ENCODE results near the gene PIPOX. TPM values are rescaled to one million over a fixed set of nuclear protein-coding genes. Genes with fewer than 3 reads are reported as not detected.

PIPOX gene
- polyA plus RNA-seq, 3 donors = 0.30 to 0.56 TPM; not detected in 1

- H3K27me3 Mint-ChIP-seq (ENCODE audit: low read depth in 3 of 3) = peaks cover 3 to 8% (median 4%) of the 10 kb centered on the region in 3 donors
- H3K27ac ChIP-seq (ENCODE audit: low read depth in 1 of 2, low read length in 2 of 2) = no peak overlapping the region
- H3K79me2 ChIP-seq (ENCODE audit: insufficient read depth, low read length) = no peaks in the 10 kb centered on the region
- no peak overlapping the region for H3K27ac Mint-ChIP-seq
- no peak overlapping the region for H3K4me2 ChIP-seq (replicated peaks; ENCODE audit: extremely low read depth, low read length, poor library complexity, severe bottlenecking)
- no peaks in the 10 kb centered on the region for H3K36me3 Mint-ChIP-seq
- no peaks in the 10 kb centered on the region for H3K36me3 ChIP-seq (replicated peaks in 1 of 2; ENCODE audit: control insufficient read depth in 1 of 2, insufficient read depth in 2 of 2, low read length in 2 of 2)
- no peak for DNase-seq
- no peak overlapping the region for H3K4me3 ChIP-seq (replicated peaks in 1 of 3; ENCODE audit: low read depth in 2 of 3, low read length in 3 of 3)
- no peaks in the 10 kb centered on the region for H3K9me3 ChIP-seq (replicated peaks in 1 of 2; ENCODE audit: control insufficient read depth in 1 of 2, insufficient read depth in 1 of 2, low read length in 2 of 2)
- intact Hi-C loops (cut with micrococcal nuclease) = no loop called here
- no peak overlapping the region for H3K4me3 Mint-ChIP-seq
- H2AFZ ChIP-seq (ENCODE audit: insufficient read depth, low read depth, low read length, poor library complexity, severe bottlenecking) = no peak overlapping the region
- H3K27me3 ChIP-seq (ENCODE audit: control insufficient read depth in 2 of 2, insufficient read depth in 2 of 2, low read length in 2 of 2) = no peaks in the 10 kb centered on the region
- TF ChIP-seq, protein P1, sequence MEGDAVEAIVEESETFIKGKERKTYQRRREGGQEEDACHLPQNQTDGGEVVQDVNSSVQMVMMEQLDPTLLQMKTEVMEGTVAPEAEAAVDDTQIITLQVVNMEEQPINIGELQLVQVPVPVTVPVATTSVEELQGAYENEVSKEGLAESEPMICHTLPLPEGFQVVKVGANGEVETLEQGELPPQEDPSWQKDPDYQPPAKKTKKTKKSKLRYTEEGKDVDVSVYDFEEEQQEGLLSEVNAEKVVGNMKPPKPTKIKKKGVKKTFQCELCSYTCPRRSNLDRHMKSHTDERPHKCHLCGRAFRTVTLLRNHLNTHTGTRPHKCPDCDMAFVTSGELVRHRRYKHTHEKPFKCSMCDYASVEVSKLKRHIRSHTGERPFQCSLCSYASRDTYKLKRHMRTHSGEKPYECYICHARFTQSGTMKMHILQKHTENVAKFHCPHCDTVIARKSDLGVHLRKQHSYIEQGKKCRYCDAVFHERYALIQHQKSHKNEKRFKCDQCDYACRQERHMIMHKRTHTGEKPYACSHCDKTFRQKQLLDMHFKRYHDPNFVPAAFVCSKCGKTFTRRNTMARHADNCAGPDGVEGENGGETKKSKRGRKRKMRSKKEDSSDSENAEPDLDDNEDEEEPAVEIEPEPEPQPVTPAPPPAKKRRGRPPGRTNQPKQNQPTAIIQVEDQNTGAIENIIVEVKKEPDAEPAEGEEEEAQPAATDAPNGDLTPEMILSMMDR (IDR thresholded peaks at IDR 0.05) = no peak
- H3K9ac ChIP-seq (ENCODE audit: insufficient read depth, low read length, poor library complexity, severe bottlenecking) = no peak overlapping the region
- peaks cover 0 to 1% (median 0%) of the 10 kb centered on the region in 7 donors for H3K9me3 Mint-ChIP-seq
- peaks cover 1% of the 10 kb centered on the region for H3K4me1 Mint-ChIP-seq
- no peaks in the 10 kb centered on the region for H4K20me1 ChIP-seq (ENCODE audit: insufficient read depth, low read length)
- peaks cover under 1 to 3% of the 10 kb centered on the region in 2 donors for H3K4me1 ChIP-seq (ENCODE audit: control insufficient read depth in 1 of 2, insufficient read depth in 2 of 2, low read length in 2 of 2)
- WGBS (ENCODE audit: insufficient coverage) = 100% methylated on average over 3 of the region's 6 CpGs
Measured at GRCh38 chr17:29051731-29052130, 8.8 kb downstream of the PIPOX start.

- no peak overlapping the region for H3K9ac ChIP-seq (ENCODE audit: insufficient read depth, low read length, poor library complexity, severe bottlenecking)
- H3K4me3 Mint-ChIP-seq = no peak overlapping the region
- no peaks in the 10 kb centered on the region for H3K27me3 ChIP-seq (ENCODE audit: control insufficient read depth in 2 of 2, insufficient read depth in 2 of 2, low read length in 2 of 2)
- H3K27ac Mint-ChIP-seq = no peak overlapping the region
- 99% methylated on average over 8 of the region's 10 CpGs for WGBS (ENCODE audit: insufficient coverage)
- H3K9me3 Mint-ChIP-seq = peaks cover 0 to 1% (median 0%) of the 10 kb centered on the region in 7 donors
- intact Hi-C loops (cut with micrococcal nuclease) = no loop called here
- no peak for DNase-seq
- H3K4me3 ChIP-seq (replicated peaks in 1 of 3; ENCODE audit: low read depth in 2 of 3, low read length in 3 of 3) = no peak overlapping the region
- H3K27ac ChIP-seq (ENCODE audit: low read depth in 1 of 2, low read length in 2 of 2) = no peak overlapping the region
- H3K4me1 Mint-ChIP-seq = no peaks in the 10 kb centered on the region
- H4K20me1 ChIP-seq (ENCODE audit: insufficient read depth, low read length) = no peaks in the 10 kb centered on the region
- H3K4me1 ChIP-seq (ENCODE audit: control insufficient read depth in 1 of 2, insufficient read depth in 2 of 2, low read length in 2 of 2) = no peaks in the 10 kb centered on the region
- no peaks in the 10 kb centered on the region for H3K36me3 ChIP-seq (replicated peaks in 1 of 2; ENCODE audit: control insufficient read depth in 1 of 2, insufficient read depth in 2 of 2, low read length in 2 of 2)
- H3K27me3 Mint-ChIP-seq (ENCODE audit: low read depth in 3 of 3) = peaks cover 3 to 9% (median 4%) of the 10 kb centered on the region in 3 donors
- no peak overlapping the region for H2AFZ ChIP-seq (ENCODE audit: insufficient read depth, low read depth, low read length, poor library complexity, severe bottlenecking)
- H3K9me3 ChIP-seq (replicated peaks in 1 of 2; ENCODE audit: control insufficient read depth in 1 of 2, insufficient read depth in 1 of 2, low read length in 2 of 2) = no peaks in the 10 kb centered on the region
- no peak overlapping the region for H3K4me2 ChIP-seq (replicated peaks; ENCODE audit: extremely low read depth, low read length, poor library complexity, severe bottlenecking)
- TF ChIP-seq, protein P1 (IDR thresholded peaks at IDR 0.05) = no peak
- no peaks in the 10 kb centered on the region for H3K36me3 Mint-ChIP-seq
- no peaks in the 10 kb centered on the region for H3K79me2 ChIP-seq (ENCODE audit: insufficient read depth, low read length)
Measured at GRCh38 chr17:29054835-29055234, 11.9 kb downstream of the PIPOX start.

Data from CD14-positive monocyte (primary cell).